ENCODE results near the gene AK2.

- TF ChIP-seq, protein P1, sequence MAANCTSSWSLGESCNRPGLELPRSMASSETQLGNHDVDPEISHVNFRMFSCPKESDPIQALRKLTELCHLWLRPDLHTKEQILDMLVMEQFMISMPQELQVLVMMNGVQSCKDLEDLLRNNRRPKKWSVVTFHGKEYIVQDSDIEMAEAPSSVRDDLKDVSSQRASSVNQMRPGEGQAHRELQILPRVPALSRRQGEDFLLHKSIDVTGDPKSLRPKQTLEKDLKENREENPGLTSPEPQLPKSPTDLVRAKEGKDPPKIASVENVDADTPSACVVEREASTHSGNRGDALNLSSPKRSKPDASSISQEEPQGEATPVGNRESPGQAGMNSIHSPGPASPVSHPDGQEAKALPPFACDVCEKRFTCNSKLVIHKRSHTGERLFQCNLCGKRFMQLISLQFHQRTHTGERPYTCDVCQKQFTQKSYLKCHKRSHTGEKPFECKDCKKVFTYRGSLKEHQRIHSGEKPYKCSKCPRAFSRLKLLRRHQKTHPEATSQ (tag by site-specific recombination; IDR thresholded peaks at IDR 0.05): no peak
- TF ChIP-seq, protein P2, sequence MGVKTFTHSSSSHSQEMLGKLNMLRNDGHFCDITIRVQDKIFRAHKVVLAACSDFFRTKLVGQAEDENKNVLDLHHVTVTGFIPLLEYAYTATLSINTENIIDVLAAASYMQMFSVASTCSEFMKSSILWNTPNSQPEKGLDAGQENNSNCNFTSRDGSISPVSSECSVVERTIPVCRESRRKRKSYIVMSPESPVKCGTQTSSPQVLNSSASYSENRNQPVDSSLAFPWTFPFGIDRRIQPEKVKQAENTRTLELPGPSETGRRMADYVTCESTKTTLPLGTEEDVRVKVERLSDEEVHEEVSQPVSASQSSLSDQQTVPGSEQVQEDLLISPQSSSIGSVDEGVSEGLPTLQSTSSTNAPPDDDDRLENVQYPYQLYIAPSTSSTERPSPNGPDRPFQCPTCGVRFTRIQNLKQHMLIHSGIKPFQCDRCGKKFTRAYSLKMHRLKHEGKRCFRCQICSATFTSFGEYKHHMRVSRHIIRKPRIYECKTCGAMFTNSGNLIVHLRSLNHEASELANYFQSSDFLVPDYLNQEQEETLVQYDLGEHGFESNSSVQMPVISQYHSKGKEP (tag by site-specific recombination; IDR thresholded peaks at IDR 0.05): no peak
- TF ChIP-seq HIC1 (tag by site-specific recombination; IDR thresholded peaks at IDR 0.05): no peak
- TF ChIP-seq, protein P3, sequence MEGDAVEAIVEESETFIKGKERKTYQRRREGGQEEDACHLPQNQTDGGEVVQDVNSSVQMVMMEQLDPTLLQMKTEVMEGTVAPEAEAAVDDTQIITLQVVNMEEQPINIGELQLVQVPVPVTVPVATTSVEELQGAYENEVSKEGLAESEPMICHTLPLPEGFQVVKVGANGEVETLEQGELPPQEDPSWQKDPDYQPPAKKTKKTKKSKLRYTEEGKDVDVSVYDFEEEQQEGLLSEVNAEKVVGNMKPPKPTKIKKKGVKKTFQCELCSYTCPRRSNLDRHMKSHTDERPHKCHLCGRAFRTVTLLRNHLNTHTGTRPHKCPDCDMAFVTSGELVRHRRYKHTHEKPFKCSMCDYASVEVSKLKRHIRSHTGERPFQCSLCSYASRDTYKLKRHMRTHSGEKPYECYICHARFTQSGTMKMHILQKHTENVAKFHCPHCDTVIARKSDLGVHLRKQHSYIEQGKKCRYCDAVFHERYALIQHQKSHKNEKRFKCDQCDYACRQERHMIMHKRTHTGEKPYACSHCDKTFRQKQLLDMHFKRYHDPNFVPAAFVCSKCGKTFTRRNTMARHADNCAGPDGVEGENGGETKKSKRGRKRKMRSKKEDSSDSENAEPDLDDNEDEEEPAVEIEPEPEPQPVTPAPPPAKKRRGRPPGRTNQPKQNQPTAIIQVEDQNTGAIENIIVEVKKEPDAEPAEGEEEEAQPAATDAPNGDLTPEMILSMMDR (tag by site-specific recombination; IDR thresholded peaks at IDR 0.05): no peak
- TF ChIP-seq, protein P4, sequence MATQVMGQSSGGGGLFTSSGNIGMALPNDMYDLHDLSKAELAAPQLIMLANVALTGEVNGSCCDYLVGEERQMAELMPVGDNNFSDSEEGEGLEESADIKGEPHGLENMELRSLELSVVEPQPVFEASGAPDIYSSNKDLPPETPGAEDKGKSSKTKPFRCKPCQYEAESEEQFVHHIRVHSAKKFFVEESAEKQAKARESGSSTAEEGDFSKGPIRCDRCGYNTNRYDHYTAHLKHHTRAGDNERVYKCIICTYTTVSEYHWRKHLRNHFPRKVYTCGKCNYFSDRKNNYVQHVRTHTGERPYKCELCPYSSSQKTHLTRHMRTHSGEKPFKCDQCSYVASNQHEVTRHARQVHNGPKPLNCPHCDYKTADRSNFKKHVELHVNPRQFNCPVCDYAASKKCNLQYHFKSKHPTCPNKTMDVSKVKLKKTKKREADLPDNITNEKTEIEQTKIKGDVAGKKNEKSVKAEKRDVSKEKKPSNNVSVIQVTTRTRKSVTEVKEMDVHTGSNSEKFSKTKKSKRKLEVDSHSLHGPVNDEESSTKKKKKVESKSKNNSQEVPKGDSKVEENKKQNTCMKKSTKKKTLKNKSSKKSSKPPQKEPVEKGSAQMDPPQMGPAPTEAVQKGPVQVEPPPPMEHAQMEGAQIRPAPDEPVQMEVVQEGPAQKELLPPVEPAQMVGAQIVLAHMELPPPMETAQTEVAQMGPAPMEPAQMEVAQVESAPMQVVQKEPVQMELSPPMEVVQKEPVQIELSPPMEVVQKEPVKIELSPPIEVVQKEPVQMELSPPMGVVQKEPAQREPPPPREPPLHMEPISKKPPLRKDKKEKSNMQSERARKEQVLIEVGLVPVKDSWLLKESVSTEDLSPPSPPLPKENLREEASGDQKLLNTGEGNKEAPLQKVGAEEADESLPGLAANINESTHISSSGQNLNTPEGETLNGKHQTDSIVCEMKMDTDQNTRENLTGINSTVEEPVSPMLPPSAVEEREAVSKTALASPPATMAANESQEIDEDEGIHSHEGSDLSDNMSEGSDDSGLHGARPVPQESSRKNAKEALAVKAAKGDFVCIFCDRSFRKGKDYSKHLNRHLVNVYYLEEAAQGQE (tag by site-specific recombination; IDR thresholded peaks at IDR 0.05): no peak
- TF ChIP-seq ZBTB8A (tag by site-specific recombination; IDR thresholded peaks at IDR 0.05): no peak
- TF ChIP-seq ZNF398 (tag by site-specific recombination; IDR thresholded peaks at IDR 0.05): no peak
- TF ChIP-seq, protein P5, sequence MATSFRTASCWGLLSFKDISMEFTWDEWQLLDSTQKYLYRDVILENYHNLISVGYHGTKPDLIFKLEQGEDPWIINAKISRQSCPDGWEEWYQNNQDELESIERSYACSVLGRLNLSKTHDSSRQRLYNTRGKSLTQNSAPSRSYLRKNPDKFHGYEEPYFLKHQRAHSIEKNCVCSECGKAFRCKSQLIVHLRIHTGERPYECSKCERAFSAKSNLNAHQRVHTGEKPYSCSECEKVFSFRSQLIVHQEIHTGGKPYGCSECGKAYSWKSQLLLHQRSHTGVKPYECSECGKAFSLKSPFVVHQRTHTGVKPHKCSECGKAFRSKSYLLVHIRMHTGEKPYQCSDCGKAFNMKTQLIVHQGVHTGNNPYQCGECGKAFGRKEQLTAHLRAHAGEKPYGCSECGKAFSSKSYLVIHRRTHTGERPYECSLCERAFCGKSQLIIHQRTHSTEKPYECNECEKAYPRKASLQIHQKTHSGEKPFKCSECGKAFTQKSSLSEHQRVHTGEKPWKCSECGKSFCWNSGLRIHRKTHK (tag by site-specific recombination; IDR thresholded peaks at IDR 0.05): no peak
- no peak for TF ChIP-seq ZNF707 (tag by site-specific recombination; IDR thresholded peaks at IDR 0.05)
These were observed 14.0 kb downstream of the AK2 start for GRCh38 chr1:33022650-33023200.

All from HEK293 (cell line).